Adrenal gland (tissue), 5 donors: ENCODE measurements around the gene RUBCN.

Experiments used
- CTCF ChIP-seq, 6 experiments: fragments of 450-650 bp in 4 of 6; fragments of 200-600 bp in 2 of 6; sonication (generic) in 1 of 6; IDR thresholded peaks; 1 replicate in 5 of 6; 2 replicates in 1 of 6; pipeline versions ENCODE4 v1.5.1 to v1.8.0; 2016 to 2021; ENCODE audit warnings: antibody characterized with exemption in 6 of 6, mild to moderate bottlenecking in 2 of 6, moderate library complexity in 1 of 6
- POLR2A ChIP-seq, 2 donors: fragments of 450-650 bp; IDR thresholded peaks; one replicate each; pipeline ENCODE4 v1.6.1; 2017; ENCODE audit warnings: antibody characterized with exemption in 2 of 2, mild to moderate bottlenecking in 2 of 2, moderate library complexity in 1 of 2
- donor health status: DM: no; HTN: no; CAD: no.

GRCh38 chr3:197718891-197719290 lies 17.8 kb downstream of the RUBCN start:
- TF ChIP-seq CTCF (IDR thresholded peaks at IDR 0.05) (no peak), POLR2A (IDR thresholded peaks at IDR 0.05) (no peak)
